ENCODE data around the gene SLF1.

DNA sequence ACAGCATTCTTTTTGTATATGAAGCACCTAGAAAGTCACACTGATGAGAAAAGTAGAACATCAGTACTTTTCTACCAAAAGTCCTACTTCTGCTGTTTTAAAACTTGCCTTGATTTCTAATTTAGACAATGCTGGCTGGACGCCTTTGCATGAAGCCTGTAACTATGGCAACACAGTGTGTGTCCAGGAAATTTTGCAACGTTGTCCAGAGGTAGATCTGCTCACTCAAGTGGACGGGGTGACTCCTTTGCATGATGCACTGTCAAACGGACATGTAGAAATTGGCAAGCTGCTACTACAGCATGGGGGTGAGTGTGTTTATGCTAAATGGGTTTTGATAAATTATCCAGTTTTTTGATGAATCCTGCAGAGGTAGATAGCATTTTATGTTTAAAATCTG, 73.5 kb downstream of the SLF1 start:
- TF ChIP-seq, protein P1, sequence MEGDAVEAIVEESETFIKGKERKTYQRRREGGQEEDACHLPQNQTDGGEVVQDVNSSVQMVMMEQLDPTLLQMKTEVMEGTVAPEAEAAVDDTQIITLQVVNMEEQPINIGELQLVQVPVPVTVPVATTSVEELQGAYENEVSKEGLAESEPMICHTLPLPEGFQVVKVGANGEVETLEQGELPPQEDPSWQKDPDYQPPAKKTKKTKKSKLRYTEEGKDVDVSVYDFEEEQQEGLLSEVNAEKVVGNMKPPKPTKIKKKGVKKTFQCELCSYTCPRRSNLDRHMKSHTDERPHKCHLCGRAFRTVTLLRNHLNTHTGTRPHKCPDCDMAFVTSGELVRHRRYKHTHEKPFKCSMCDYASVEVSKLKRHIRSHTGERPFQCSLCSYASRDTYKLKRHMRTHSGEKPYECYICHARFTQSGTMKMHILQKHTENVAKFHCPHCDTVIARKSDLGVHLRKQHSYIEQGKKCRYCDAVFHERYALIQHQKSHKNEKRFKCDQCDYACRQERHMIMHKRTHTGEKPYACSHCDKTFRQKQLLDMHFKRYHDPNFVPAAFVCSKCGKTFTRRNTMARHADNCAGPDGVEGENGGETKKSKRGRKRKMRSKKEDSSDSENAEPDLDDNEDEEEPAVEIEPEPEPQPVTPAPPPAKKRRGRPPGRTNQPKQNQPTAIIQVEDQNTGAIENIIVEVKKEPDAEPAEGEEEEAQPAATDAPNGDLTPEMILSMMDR (conservative IDR thresholded peaks at IDR 0.05; ENCODE audit: low read depth in 2 of 2), result no peak
- TF ChIP-seq, protein P2, sequence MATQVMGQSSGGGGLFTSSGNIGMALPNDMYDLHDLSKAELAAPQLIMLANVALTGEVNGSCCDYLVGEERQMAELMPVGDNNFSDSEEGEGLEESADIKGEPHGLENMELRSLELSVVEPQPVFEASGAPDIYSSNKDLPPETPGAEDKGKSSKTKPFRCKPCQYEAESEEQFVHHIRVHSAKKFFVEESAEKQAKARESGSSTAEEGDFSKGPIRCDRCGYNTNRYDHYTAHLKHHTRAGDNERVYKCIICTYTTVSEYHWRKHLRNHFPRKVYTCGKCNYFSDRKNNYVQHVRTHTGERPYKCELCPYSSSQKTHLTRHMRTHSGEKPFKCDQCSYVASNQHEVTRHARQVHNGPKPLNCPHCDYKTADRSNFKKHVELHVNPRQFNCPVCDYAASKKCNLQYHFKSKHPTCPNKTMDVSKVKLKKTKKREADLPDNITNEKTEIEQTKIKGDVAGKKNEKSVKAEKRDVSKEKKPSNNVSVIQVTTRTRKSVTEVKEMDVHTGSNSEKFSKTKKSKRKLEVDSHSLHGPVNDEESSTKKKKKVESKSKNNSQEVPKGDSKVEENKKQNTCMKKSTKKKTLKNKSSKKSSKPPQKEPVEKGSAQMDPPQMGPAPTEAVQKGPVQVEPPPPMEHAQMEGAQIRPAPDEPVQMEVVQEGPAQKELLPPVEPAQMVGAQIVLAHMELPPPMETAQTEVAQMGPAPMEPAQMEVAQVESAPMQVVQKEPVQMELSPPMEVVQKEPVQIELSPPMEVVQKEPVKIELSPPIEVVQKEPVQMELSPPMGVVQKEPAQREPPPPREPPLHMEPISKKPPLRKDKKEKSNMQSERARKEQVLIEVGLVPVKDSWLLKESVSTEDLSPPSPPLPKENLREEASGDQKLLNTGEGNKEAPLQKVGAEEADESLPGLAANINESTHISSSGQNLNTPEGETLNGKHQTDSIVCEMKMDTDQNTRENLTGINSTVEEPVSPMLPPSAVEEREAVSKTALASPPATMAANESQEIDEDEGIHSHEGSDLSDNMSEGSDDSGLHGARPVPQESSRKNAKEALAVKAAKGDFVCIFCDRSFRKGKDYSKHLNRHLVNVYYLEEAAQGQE (IDR thresholded peaks at IDR 0.05; ENCODE audit: unreplicated experiment), result no peak
- no peak for TF ChIP-seq EZH2 (IDR thresholded peaks at IDR 0.05; ENCODE audit: low read depth, unreplicated experiment)
- TF ChIP-seq, protein P3, sequence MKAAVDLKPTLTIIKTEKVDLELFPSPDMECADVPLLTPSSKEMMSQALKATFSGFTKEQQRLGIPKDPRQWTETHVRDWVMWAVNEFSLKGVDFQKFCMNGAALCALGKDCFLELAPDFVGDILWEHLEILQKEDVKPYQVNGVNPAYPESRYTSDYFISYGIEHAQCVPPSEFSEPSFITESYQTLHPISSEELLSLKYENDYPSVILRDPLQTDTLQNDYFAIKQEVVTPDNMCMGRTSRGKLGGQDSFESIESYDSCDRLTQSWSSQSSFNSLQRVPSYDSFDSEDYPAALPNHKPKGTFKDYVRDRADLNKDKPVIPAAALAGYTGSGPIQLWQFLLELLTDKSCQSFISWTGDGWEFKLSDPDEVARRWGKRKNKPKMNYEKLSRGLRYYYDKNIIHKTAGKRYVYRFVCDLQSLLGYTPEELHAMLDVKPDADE (IDR thresholded peaks at IDR 0.05), result no peak
- TF ChIP-seq EZH2phosphoT487 (IDR thresholded peaks at IDR 0.05; ENCODE audit: unreplicated experiment), result no peak
- TF ChIP-seq POLR2AphosphoS5 (IDR thresholded peaks at IDR 0.05; ENCODE audit: low read depth), result no peak
- TF ChIP-seq ZNF331 (CRISPR knock-in tag; IDR thresholded peaks at IDR 0.05; ENCODE audit: low read depth), result no peak

All from GM23338 (cell line).